ENCODE measurements around the gene PSMF1.
A peak's percentile ranks its signal among the peaks of the same experiment; 100 is the strongest.

The PSMF1 gene

GRCh38 chr20:1165521-1165920 is 47.1 kb downstream of the PSMF1 start:
- Mint-ChIP-seq H3K36me3 (ENCODE audit: low read depth) (peaks cover 58% of the 10 kb centered on the region), H3K27ac (no peak overlapping the region), H3K27me3 (no peaks in the 10 kb centered on the region), H3K9me3 (no peaks in the 10 kb centered on the region), H3K4me1 (peaks cover 4% of the 10 kb centered on the region), H3K4me3 (no peak overlapping the region)
- DNase-seq (no peak), ATAC-seq (no peak)

- Mint-ChIP-seq H3K4me1 (peaks cover 4% of the 10 kb centered on the region), H3K27me3 (no peaks in the 10 kb centered on the region), H3K27ac (no peak overlapping the region), H3K36me3 (ENCODE audit: low read depth) (peaks cover 58% of the 10 kb centered on the region), H3K4me3 (no peak overlapping the region), H3K9me3 (no peaks in the 10 kb centered on the region)
- ATAC-seq, result no peak
- DNase-seq, result no peak
Measured at GRCh38 chr20:1165941-1166340, 47.5 kb downstream of the PSMF1 start.

GRCh38 chr20:1166948-1167720 is 48.7 kb downstream of the PSMF1 start:
- Mint-ChIP-seq H3K36me3 (ENCODE audit: low read depth) (peaks cover 59% of the 10 kb centered on the region), H3K4me1 (peaks cover 4% of the 10 kb centered on the region), H3K27ac (no peak overlapping the region), H3K27me3 (no peaks in the 10 kb centered on the region), H3K4me3 (no peak overlapping the region), H3K9me3 (no peaks in the 10 kb centered on the region)
- DNase-seq (no peak), ATAC-seq (no peak)

GRCh38 chr20:1169224-1169623 is 50.8 kb downstream of the PSMF1 start:
- DNase-seq (no peak), ATAC-seq (no peak)
- H3K27me3 Mint-ChIP-seq, result no peaks in the 10 kb centered on the region
- peaks cover 4% of the 10 kb centered on the region for H3K4me1 Mint-ChIP-seq
- H3K27ac Mint-ChIP-seq, result no peak overlapping the region
- no peaks in the 10 kb centered on the region for H3K9me3 Mint-ChIP-seq
- H3K36me3 Mint-ChIP-seq (ENCODE audit: low read depth), result peaks cover 56% of the 10 kb centered on the region
- no peak overlapping the region for H3K4me3 Mint-ChIP-seq

DNA sequence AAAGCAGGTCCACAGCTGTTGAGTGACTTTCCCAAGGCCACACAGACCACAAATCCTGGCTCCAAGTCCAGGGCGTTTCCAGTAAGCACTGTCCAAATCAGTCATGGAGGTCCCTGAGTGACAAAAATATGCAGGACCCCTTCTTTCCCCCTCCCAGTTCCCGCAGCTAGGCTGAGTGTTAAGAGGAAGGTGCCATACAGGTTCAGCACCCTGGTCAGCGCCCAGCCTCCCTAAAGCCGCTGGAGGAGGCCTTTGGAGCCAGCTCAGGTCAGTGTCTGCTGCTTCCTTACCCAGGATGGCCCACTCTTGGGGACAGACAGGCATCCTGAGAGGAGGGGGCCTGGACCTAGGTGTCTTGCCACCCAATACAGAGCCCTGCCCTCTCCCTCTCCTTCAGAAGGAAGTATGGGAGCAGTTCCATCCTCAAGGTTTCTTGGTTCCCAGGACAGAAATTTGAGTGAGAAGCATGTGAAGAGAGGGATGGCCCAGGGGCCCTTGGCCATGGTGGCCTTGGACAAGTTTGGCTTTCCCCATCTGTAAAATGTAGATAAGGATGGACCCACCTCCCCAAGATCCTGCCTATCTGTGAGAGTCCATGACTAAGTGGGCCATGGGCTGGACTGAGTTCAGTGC is 53.2 kb downstream of the PSMF1 start:
- Mint-ChIP-seq H3K27me3 (no peaks in the 10 kb centered on the region), H3K9me3 (no peaks in the 10 kb centered on the region), H3K4me3 (no peak overlapping the region), H3K36me3 (ENCODE audit: low read depth) (peaks cover 45% of the 10 kb centered on the region), H3K27ac (no peak overlapping the region), H3K4me1 (no peaks in the 10 kb centered on the region)
- peak; percentile 14 for DNase-seq
- no peak for ATAC-seq

- Mint-ChIP-seq H3K27ac (no peak overlapping the region), H3K4me3 (no peak overlapping the region), H3K9me3 (no peaks in the 10 kb centered on the region), H3K27me3 (no peaks in the 10 kb centered on the region), H3K4me1 (no peaks in the 10 kb centered on the region), H3K36me3 (ENCODE audit: low read depth) (peaks cover 29% of the 10 kb centered on the region)
- no peak for ATAC-seq
- no peak for DNase-seq
Measured at GRCh38 chr20:1173698-1174097, 55.3 kb downstream of the PSMF1 start.

GRCh38 chr20:1174787-1175186 is 56.4 kb downstream of the PSMF1 start:
- DNase-seq, result no peak
- peaks cover 23% of the 10 kb centered on the region for H3K36me3 Mint-ChIP-seq (ENCODE audit: low read depth)
- ATAC-seq, result no peak
- no peak overlapping the region for H3K4me3 Mint-ChIP-seq
- H3K4me1 Mint-ChIP-seq, result no peaks in the 10 kb centered on the region
- H3K27me3 Mint-ChIP-seq, result no peaks in the 10 kb centered on the region
- H3K27ac Mint-ChIP-seq, result peak overlapping the region; percentile 15
- no peaks in the 10 kb centered on the region for H3K9me3 Mint-ChIP-seq

- peaks cover 12% of the 10 kb centered on the region for H3K36me3 Mint-ChIP-seq (ENCODE audit: low read depth)
- no peak for DNase-seq
- H3K4me1 Mint-ChIP-seq, result no peaks in the 10 kb centered on the region
- H3K27ac Mint-ChIP-seq, result no peak overlapping the region
- H3K27me3 Mint-ChIP-seq, result no peaks in the 10 kb centered on the region
- H3K9me3 Mint-ChIP-seq, result no peaks in the 10 kb centered on the region
- no peak for ATAC-seq
- H3K4me3 Mint-ChIP-seq, result no peak overlapping the region
Measured at GRCh38 chr20:1177680-1178079, 59.3 kb downstream of the PSMF1 start.

DNA sequence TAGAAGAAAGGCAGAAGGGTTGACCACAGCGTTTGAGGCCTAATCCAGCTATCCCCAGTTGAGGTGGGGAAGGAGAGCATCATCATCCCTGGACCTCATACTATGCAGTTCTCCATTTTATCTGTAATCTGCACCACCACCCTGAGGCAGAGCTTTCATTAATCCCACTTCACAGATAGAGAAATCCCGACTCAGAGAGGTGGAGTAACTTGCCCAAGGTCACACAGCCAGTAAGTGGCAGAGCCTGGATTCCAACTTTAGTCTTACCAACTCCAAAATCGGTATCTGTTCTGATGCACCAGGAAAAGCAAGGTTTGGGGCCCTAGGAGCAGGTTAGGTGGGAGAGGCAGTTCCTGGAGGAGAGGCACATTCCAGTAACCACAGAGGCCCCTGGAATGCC is 59.7 kb downstream of the PSMF1 start:
- H3K27me3 Mint-ChIP-seq, result peaks cover 2% of the 10 kb centered on the region
- no peaks in the 10 kb centered on the region for H3K9me3 Mint-ChIP-seq
- no peaks in the 10 kb centered on the region for H3K4me1 Mint-ChIP-seq
- H3K27ac Mint-ChIP-seq, result no peak overlapping the region
- ATAC-seq (no peak), DNase-seq (no peak)
- H3K4me3 Mint-ChIP-seq, result no peak overlapping the region
- peaks cover 12% of the 10 kb centered on the region for H3K36me3 Mint-ChIP-seq (ENCODE audit: low read depth)

- Mint-ChIP-seq H3K4me1 (no peaks in the 10 kb centered on the region), H3K4me3 (no peak overlapping the region), H3K27me3 (peaks cover 7% of the 10 kb centered on the region), H3K9me3 (no peaks in the 10 kb centered on the region), H3K27ac (no peak overlapping the region), H3K36me3 (ENCODE audit: low read depth) (peaks cover 12% of the 10 kb centered on the region)
- ATAC-seq (no peak), DNase-seq (no peak)
Measured at GRCh38 chr20:1178623-1179022, 60.2 kb downstream of the PSMF1 start.

DNA sequence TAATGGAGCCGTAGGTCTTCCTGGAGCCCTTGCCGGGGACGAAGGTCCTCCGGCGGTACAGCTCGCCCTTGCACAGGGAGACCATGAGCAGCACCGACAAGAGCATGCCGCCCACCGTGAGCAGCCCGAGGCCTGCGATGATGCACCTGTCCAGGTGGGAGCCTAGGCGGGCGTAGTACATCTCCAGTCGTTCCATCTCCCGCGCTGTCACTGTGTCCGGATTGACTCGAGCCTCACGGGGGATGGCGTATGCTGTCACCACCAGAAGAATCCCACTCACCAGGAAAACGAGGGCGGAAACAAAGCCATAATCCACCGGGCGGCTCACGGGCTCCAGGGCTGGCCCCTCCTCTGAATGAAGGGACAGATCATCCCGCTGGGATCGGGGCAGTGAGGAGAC is 62.5 kb downstream of the PSMF1 start:
- Mint-ChIP-seq H3K36me3 (ENCODE audit: low read depth) (peaks cover 10% of the 10 kb centered on the region), H3K27ac (no peak overlapping the region), H3K4me3 (no peak overlapping the region), H3K27me3 (peaks cover 20% of the 10 kb centered on the region), H3K9me3 (no peaks in the 10 kb centered on the region), H3K4me1 (peaks cover 8% of the 10 kb centered on the region)
- no peak for ATAC-seq
- DNase-seq, result no peak

GRCh38 chr20:1182106-1182505 is 63.7 kb downstream of the PSMF1 start:
- no peaks in the 10 kb centered on the region for H3K9me3 Mint-ChIP-seq
- H3K27me3 Mint-ChIP-seq, result peaks cover 24% of the 10 kb centered on the region
- H3K36me3 Mint-ChIP-seq (ENCODE audit: low read depth), result peaks cover 3% of the 10 kb centered on the region
- no peak overlapping the region for H3K4me3 Mint-ChIP-seq
- H3K27ac Mint-ChIP-seq, result no peak overlapping the region
- peaks cover 10% of the 10 kb centered on the region for H3K4me1 Mint-ChIP-seq
- ATAC-seq (no peak), DNase-seq (no peak)

DNA sequence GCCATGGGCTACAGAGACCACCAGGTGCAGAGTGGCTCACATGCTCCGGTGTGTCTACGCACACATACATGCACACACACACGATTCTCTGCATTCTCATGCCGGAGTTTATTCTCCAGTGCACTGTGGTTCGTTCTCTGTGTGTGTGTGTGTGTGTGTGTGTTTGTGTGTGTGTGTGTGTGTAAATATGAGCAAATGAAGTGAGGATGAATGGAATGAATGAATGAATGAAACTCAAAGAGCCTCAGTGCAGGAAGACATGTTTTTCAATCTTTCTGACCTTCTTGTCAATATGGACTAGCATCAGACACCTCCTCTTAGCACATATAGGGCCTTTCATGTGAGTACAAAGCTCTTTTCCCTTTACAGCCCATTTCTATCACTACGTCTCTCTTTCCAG is 64.8 kb downstream of the PSMF1 start:
- Mint-ChIP-seq H3K4me1 (peaks cover 10% of the 10 kb centered on the region), H3K27ac (no peak overlapping the region), H3K36me3 (ENCODE audit: low read depth) (peaks cover 2% of the 10 kb centered on the region), H3K4me3 (no peak overlapping the region), H3K9me3 (no peaks in the 10 kb centered on the region), H3K27me3 (peaks cover 24% of the 10 kb centered on the region)
- DNase-seq (no peak), ATAC-seq (no peak)

GRCh38 chr20:1184260-1184637 is 65.8 kb downstream of the PSMF1 start:
- no peak for ATAC-seq
- Mint-ChIP-seq H3K4me1 (peaks cover 10% of the 10 kb centered on the region), H3K36me3 (ENCODE audit: low read depth) (peaks cover 2% of the 10 kb centered on the region), H3K27me3 (peaks cover 28% of the 10 kb centered on the region), H3K27ac (no peak overlapping the region), H3K9me3 (no peaks in the 10 kb centered on the region), H3K4me3 (peak overlapping the region; percentile 67)
- no peak for DNase-seq

GRCh38 chr20:1184638-1185315 is 66.4 kb downstream of the PSMF1 start, which contains the start of gene TMEM74B:
Gene TMEM74B (minus strand): TSS chr20:1184981. CDS start chr20:1183801, 1,180 bp downstream.
- peak; percentile 4 for DNase-seq
- H3K27ac Mint-ChIP-seq, result no peak within 1 kb of the TSS
- peaks cover 10% of the 10 kb centered on the region for H3K4me1 Mint-ChIP-seq
- ATAC-seq, result no peak
- H3K9me3 Mint-ChIP-seq, result no peaks in the 10 kb centered on the region
- peak within 1 kb of the TSS; percentile 67 for H3K4me3 Mint-ChIP-seq
- peaks cover 31% of the 10 kb centered on the region for H3K27me3 Mint-ChIP-seq
- H3K36me3 Mint-ChIP-seq (ENCODE audit: low read depth), result peaks cover 2% of the 10 kb centered on the region
